ENCODE data around the gene ANO8.
"Not testable (repeated sequence)": the region's sequence is repeated elsewhere in the genome, so short reads cannot be mapped to it uniquely, and the experiment has no call there.

ANO8 gene, protein sequence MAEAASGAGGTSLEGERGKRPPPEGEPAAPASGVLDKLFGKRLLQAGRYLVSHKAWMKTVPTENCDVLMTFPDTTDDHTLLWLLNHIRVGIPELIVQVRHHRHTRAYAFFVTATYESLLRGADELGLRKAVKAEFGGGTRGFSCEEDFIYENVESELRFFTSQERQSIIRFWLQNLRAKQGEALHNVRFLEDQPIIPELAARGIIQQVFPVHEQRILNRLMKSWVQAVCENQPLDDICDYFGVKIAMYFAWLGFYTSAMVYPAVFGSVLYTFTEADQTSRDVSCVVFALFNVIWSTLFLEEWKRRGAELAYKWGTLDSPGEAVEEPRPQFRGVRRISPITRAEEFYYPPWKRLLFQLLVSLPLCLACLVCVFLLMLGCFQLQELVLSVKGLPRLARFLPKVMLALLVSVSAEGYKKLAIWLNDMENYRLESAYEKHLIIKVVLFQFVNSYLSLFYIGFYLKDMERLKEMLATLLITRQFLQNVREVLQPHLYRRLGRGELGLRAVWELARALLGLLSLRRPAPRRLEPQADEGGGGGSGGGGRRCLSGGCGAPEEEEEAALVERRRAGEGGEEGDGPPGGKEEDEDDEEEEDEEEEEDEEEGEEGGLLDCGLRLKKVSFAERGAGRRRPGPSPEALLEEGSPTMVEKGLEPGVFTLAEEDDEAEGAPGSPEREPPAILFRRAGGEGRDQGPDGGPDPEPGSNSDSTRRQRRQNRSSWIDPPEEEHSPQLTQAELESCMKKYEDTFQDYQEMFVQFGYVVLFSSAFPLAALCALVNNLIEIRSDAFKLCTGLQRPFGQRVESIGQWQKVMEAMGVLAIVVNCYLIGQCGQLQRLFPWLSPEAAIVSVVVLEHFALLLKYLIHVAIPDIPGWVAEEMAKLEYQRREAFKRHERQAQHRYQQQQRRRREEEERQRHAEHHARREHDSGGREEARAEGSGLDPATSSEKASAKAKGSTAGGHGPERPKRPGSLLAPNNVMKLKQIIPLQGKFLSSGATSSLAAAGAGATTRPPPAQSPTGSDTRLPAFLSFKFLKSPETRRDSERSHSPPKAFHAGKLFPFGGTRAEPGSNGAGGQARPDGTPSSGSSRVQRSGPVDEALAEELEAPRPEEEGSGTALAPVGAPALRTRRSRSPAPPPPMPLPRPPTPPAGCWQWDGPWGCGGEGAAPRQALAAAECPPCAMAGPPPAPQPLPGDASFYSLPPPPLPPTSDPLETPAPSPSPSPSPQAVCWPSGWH

GRCh38 chr19:17334414-17335409 is at the start of gene ANO8:
Gene ANO8 (minus strand): TSS chr19:17334855. CDS start chr19:17334670, 185 bp downstream.
- DNase-seq (ENCODE audit: low spot score in 2 of 2) (peak; percentile 82 to 98), ATAC-seq (peak; percentile 66)
- Mint-ChIP-seq H3K4me3 (peak within 1 kb of the TSS; percentile 98), H3K4me1 (peaks cover 52% of the 10 kb centered on the region), H3K9me3 (no peaks in the 10 kb centered on the region), H3K27ac (no peak within 1 kb of the TSS), H3K36me3 (peaks cover 18% of the 10 kb centered on the region)

GRCh38 chr19:17380426-17381138 is 45.9 kb upstream of the ANO8 start:
- DNase-seq (ENCODE audit: low spot score in 2 of 2) (no peak), ATAC-seq (no peak)
- H3K4me1 Mint-ChIP-seq, result peaks cover 6% of the 10 kb centered on the region
- H3K4me3 Mint-ChIP-seq, result no peak overlapping the region
- no peaks in the 10 kb centered on the region for H3K36me3 Mint-ChIP-seq
- H3K27ac Mint-ChIP-seq, result no peak overlapping the region
- H3K9me3 Mint-ChIP-seq, result no peaks in the 10 kb centered on the region

DNA sequence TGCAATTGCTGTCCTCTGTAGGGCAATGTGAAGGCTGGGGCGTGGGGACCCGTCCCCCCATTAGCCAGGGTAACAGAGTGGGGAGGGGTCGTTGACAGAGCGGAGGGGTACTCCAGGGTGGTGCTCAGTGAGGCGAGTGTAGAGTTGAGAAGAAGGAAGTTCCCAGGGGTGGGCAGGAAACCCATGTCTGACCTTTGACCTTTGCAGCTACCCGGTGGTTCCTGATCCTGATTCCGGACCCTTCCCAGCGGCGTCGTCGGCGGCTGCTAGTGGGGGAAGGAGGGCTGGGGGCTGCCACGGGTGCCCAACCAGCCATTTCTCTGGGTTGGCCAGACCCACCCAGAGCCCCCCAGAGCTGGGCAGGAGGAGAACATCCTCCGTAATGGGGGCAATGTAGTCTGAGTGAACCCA is 44.6 kb upstream of the ANO8 start:
- ATAC-seq (no peak), DNase-seq (ENCODE audit: low spot score in 2 of 2) (no peak)
- Mint-ChIP-seq H3K9me3 (no peaks in the 10 kb centered on the region), H3K4me3 (no peak overlapping the region), H3K36me3 (no peaks in the 10 kb centered on the region), H3K27ac (no peak overlapping the region), H3K4me1 (peaks cover 6% of the 10 kb centered on the region)

- ATAC-seq, result peak; percentile 26
- H3K27ac Mint-ChIP-seq, result no peak overlapping the region
- DNase-seq (ENCODE audit: low spot score in 2 of 2), result no peak
- H3K4me1 Mint-ChIP-seq, result peaks cover 6% of the 10 kb centered on the region
- no peaks in the 10 kb centered on the region for H3K36me3 Mint-ChIP-seq
- no peak overlapping the region for H3K4me3 Mint-ChIP-seq
- H3K9me3 Mint-ChIP-seq, result no peaks in the 10 kb centered on the region
Observed at GRCh38 chr19:17378271-17378670, 43.6 kb upstream of the ANO8 start.

GRCh38 chr19:17376935-17377600 is 42.4 kb upstream of the ANO8 start, which contains the start of gene PLVAP:
Gene PLVAP (minus strand): TSS chr19:17377342. CDS start chr19:17377288, 54 bp downstream.
- peaks cover 6% of the 10 kb centered on the region for H3K4me1 Mint-ChIP-seq
- no peak within 1 kb of the TSS for H3K27ac Mint-ChIP-seq
- no peaks in the 10 kb centered on the region for H3K36me3 Mint-ChIP-seq
- H3K9me3 Mint-ChIP-seq, result no peaks in the 10 kb centered on the region
- ATAC-seq, result no peak
- no peak within 1 kb of the TSS for H3K4me3 Mint-ChIP-seq
- DNase-seq (ENCODE audit: low spot score in 2 of 2), result no peak

- no peaks in the 10 kb centered on the region for H3K9me3 Mint-ChIP-seq
- peak; percentile 36 for ATAC-seq
- no peak overlapping the region for H3K27ac Mint-ChIP-seq
- no peak for DNase-seq (ENCODE audit: low spot score in 2 of 2)
- no peaks in the 10 kb centered on the region for H3K36me3 Mint-ChIP-seq
- no peak overlapping the region for H3K4me3 Mint-ChIP-seq
- H3K4me1 Mint-ChIP-seq, result peaks cover 6% of the 10 kb centered on the region
Observed at GRCh38 chr19:17370026-17370587, 35.5 kb upstream of the ANO8 start.

GRCh38 chr19:17365361-17365760 is 30.7 kb upstream of the ANO8 start:
- no peaks in the 10 kb centered on the region for H3K36me3 Mint-ChIP-seq
- no peak overlapping the region for H3K27ac Mint-ChIP-seq

DNA sequence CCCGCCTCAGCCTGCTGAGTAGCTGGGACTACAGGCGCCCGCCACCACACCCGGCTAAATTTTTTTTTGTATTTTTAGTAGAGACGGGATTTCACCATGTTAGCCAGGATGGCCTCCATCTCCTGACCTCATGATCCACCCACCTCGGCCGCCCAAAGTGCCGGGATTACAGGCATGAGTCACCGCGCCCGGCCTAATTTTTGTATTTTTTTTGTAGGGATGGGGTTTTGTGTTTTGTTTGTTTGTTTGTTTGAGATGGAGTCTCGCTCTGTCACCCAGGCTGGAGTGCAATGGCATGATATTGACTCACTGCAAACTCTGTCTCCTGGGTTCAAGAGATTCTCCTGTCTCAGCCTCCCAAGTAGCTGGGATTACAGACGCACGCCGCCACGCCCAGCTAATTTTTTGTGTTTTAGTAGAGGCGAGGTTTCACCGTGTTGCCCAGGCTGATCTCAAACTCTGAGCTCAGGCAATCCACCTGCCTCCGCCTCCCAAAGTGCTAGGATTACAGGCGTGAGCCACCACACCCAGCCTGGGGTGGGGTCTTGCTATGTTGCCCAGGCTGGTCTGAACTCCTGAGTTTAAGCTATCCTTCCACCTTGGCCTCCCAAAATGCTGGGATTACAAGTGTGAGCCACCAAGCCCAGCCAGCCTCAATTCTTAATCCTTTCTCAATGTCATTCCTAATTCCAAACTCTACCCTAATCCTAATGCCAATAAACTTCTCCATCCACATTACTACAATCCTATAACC is 29.4 kb upstream of the ANO8 start:
- not testable (repeated sequence) for ATAC-seq; H3K27ac Mint-ChIP-seq; H3K4me3 Mint-ChIP-seq; H3K36me3 Mint-ChIP-seq; DNase-seq (ENCODE audit: low spot score in 2 of 2); H3K4me1 Mint-ChIP-seq; H3K9me3 Mint-ChIP-seq

More at GRCh38 chr19:17365361-17365760, 30.7 kb upstream of the ANO8 start:
- Mint-ChIP-seq H3K4me3 (no peak overlapping the region), H3K4me1 (peaks cover 4% of the 10 kb centered on the region), H3K9me3 (no peaks in the 10 kb centered on the region)
- no peak for DNase-seq (ENCODE audit: low spot score in 2 of 2)
- ATAC-seq, result no peak

DNA sequence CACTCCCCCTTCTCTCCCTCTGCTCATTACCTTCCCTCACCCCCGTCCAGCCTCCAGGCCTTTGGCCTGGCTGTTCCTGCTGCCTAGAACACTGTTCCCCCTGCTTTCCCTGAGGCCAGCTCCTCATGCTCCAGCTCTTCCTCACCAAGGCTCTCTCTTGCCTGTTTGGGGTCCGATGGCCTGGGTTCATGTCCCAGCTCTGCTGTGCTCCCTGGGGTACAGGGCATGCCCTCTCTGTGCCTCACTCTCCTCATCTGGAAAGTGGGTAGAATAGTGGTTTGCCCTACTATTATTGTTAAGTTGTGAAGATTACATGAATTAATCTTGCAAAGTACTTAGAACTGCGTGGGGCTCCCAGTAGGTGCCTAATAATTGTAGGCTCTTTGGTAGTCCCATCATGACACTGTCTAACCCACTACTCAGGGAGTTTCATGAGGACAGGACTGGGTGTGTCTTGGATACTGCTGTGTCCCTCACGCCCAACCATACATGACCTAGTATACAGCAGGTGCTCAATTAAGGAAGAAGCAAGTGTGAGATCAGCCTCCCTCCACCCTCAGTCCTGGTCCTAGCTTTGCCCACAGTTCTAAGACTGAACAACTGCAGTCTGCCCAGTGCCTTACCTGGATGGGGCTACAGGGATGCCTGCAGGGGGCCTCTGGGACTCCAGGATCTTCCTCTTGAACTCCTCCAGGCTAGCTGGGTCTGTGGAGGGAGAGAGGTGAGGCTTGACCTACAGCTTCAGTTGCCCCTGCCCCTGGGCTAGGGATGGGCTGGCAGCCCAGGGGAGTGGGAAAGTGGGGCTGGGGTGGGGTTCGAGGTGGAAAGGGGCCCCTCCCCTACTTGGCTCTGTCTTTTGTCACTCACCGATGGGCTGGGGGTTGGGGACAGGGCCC is 25.5 kb upstream of the ANO8 start:
- no peaks in the 10 kb centered on the region for H3K9me3 Mint-ChIP-seq
- ATAC-seq, result no peak

DNA sequence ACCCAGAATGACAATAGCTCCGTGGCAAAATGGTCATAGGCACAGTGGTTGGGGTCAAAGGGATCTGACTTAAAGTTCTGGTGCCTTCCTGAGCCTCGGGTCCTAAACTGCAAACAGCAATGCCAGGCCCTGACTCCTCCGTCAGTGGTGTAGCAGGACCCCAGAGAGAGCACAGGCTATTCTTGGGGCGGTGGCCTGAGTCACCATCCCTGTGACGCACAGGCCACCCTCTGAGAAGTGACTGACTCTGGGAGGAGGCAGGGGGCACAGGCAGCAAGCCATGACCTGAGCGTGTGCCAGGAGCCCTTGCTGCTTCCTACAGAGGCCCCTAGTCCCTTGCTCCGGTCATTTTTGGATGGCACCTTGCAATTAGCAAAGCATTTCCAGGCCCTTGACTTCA is 23.7 kb upstream of the ANO8 start:
- no peak for DNase-seq (ENCODE audit: low spot score in 2 of 2)
- Mint-ChIP-seq H3K36me3 (no peaks in the 10 kb centered on the region), H3K4me3 (no peak overlapping the region), H3K4me1 (peaks cover 3% of the 10 kb centered on the region), H3K9me3 (no peaks in the 10 kb centered on the region), H3K27ac (peak overlapping the region; percentile 29)
- peak; percentile 39 for ATAC-seq

More for the DNA sequence above, 25.5 kb upstream of the ANO8 start:
- DNase-seq (ENCODE audit: low spot score in 2 of 2), result no peak
- Mint-ChIP-seq H3K4me1 (no peaks in the 10 kb centered on the region), H3K4me3 (no peak overlapping the region), H3K27ac (no peak overlapping the region), H3K36me3 (no peaks in the 10 kb centered on the region)

DNA sequence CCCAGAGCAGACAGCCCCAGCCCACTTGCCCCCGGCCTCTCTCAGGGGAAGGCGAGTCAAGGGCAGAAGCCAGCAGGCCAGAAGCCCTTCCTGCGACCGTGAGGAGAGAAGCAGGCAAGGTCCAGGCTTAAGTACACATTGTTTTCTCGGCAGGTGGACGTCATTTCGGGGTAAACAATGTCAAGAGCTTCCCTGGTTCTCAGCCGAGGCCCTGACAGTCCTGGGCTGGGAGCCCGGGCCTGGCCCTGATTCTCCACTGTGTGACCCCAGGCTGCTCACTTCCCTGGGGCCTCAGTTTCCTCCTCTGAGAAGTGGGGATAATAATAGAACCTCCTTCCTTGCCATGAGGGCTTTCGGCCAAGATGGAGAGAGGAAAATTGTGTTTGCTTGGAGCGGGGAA is 23.1 kb upstream of the ANO8 start:
- DNase-seq (ENCODE audit: low spot score in 2 of 2), result no peak

More for the DNA sequence above, 23.1 kb upstream of the ANO8 start:
- Mint-ChIP-seq H3K36me3 (no peaks in the 10 kb centered on the region), H3K4me1 (peaks cover 7% of the 10 kb centered on the region), H3K27ac (peak overlapping the region; percentile 29), H3K4me3 (no peak overlapping the region), H3K9me3 (no peaks in the 10 kb centered on the region)
- ATAC-seq, result no peak

Data from stimulated activated effector memory CD8-positive, alpha-beta T cell treated with anti-CD3 and anti-CD28 coated beads, Interleukin-12 subunit alpha, Interleukin-12 subunit beta, amount 100 ng/mL, for 72 hours (primary cell).